HepG2 (cell line): ENCODE measurements around the gene LOXL3. TPM values are rescaled to one million over a fixed set of nuclear protein-coding genes. Genes with fewer than 3 reads are reported as not detected.

Source experiments
- ARHGAP35 ChIP-seq: sonication (generic); formaldehyde crosslinking; IDR thresholded peaks from 2 replicates; pipeline ENCODE4 v1.9.0; 2022; ENCODE audit warnings: mild to moderate bottlenecking, inconsistent platforms, moderate library complexity, missing genetic modification reagents, borderline replicate concordance
- BRCA1 ChIP-seq: sonication (generic); formaldehyde crosslinking; IDR thresholded peaks from 2 replicates; pipeline ENCODE4 v1.4.0; 2020; ENCODE audit warnings: missing genetic modification reagents
- CC2D1A ChIP-seq: sonication (generic); formaldehyde crosslinking; IDR thresholded peaks from 2 replicates; pipeline ENCODE4 v1.8.1; 2023; ENCODE audit warnings: mild to moderate bottlenecking, missing genetic modification reagents
- CEBPB ChIP-seq: IDR thresholded peaks from 2 replicates; pipeline ENCODE4 v1.6.1; 2011; ENCODE audit warnings: low read depth, low read length, improper control_type of control experiment, borderline replicate concordance
- ELF3 ChIP-seq: IDR thresholded peaks from 2 replicates; pipeline ENCODE4 v1.6.1; 2016; ENCODE audit warnings: missing genetic modification reagents, missing compliant biosample characterization
- FOXA3 ChIP-seq: IDR thresholded peaks from 2 replicates; pipeline ENCODE4 v1.6.1; 2016; ENCODE audit warnings: missing genetic modification reagents, missing compliant biosample characterization
- GPBP1L1 ChIP-seq: sonication (generic); formaldehyde crosslinking; IDR thresholded peaks from 2 replicates; pipeline ENCODE4 v1.5.0; 2020; ENCODE audit warnings: mild to moderate bottlenecking, missing genetic modification reagents
- IRF2 ChIP-seq: IDR thresholded peaks from 2 replicates; pipeline ENCODE4 v1.6.1; 2018; ENCODE audit warnings: missing genetic modification reagents, missing compliant biosample characterization
- JUNB ChIP-seq: sonication (generic); formaldehyde crosslinking; IDR thresholded peaks from 2 replicates; pipeline ENCODE4 v1.8.0; 2022; ENCODE audit warnings: missing genetic modification reagents, mild to moderate bottlenecking, borderline replicate concordance
- KMT2A ChIP-seq: sonication (generic); formaldehyde crosslinking; IDR thresholded peaks from 2 replicates; pipeline ENCODE4 v1.4.0; 2020; ENCODE audit warnings: missing genetic modification reagents
- MATR3 ChIP-seq: sonication (generic); formaldehyde crosslinking; IDR thresholded peaks from 2 replicates; pipeline ENCODE4 v1.4.0; 2020; ENCODE audit warnings: missing genetic modification reagents
- PAF1 ChIP-seq: IDR thresholded peaks from 2 replicates; pipeline ENCODE4 v1.6.1; 2016; ENCODE audit warnings: missing genetic modification reagents, missing compliant biosample characterization
- PITX1 ChIP-seq: sonication (generic); formaldehyde crosslinking; IDR thresholded peaks from 2 replicates; pipeline ENCODE4 v1.5.1; 2020; ENCODE audit warnings: mild to moderate bottlenecking, missing genetic modification reagents
- RCOR2 ChIP-seq: IDR thresholded peaks from 2 replicates; pipeline ENCODE4 v1.6.1; 2016; ENCODE audit warnings: missing biosample characterization, missing genetic modification reagents
- SOX5 ChIP-seq: IDR thresholded peaks from 2 replicates; pipeline ENCODE4 v1.6.1; 2016; ENCODE audit warnings: borderline replicate concordance
- TAF1 ChIP-seq: sonication (generic); formaldehyde crosslinking; IDR thresholded peaks from 2 replicates; pipeline ENCODE4 v1.4.0; 2020; ENCODE audit warnings: missing genetic modification reagents
- THYN1 ChIP-seq: sonication (generic); formaldehyde crosslinking; IDR thresholded peaks from 2 replicates; pipeline ENCODE4 v1.8.1; 2023; ENCODE audit warnings: low read depth, mild to moderate bottlenecking, moderate library complexity, missing genetic modification reagents, borderline replicate concordance
- YEATS4 ChIP-seq: sonication (generic); formaldehyde crosslinking; IDR thresholded peaks from 2 replicates; pipeline ENCODE4 v1.4.0; 2020; ENCODE audit warnings: missing genetic modification reagents, borderline replicate concordance
- ZMYM2 ChIP-seq: sonication (generic); formaldehyde crosslinking; IDR thresholded peaks from 2 replicates; pipeline ENCODE4 v1.8.0; 2022; ENCODE audit warnings: mild to moderate bottlenecking, missing genetic modification reagents
- ZNF17 ChIP-seq: sonication (generic); formaldehyde crosslinking; IDR thresholded peaks from 2 replicates; pipeline ENCODE4 v1.5.0; 2020; ENCODE audit warnings: mild to moderate bottlenecking, missing genetic modification reagents
- ZNF207 ChIP-seq: fragments of 450-650 bp; IDR thresholded peaks from 2 replicates; pipeline ENCODE4 v1.6.1; 2016; ENCODE audit warnings: antibody characterized with exemption, borderline replicate concordance
- ZNF264 ChIP-seq: sonication (generic); formaldehyde crosslinking; IDR thresholded peaks from 2 replicates; pipeline ENCODE4 v1.4.0; 2020; ENCODE audit warnings: missing genetic modification reagents
- ZNF382 ChIP-seq: sonication (generic); formaldehyde crosslinking; IDR thresholded peaks from 2 replicates; pipeline ENCODE4 v1.5.0; 2020; ENCODE audit warnings: missing genetic modification reagents, mild to moderate bottlenecking, borderline replicate concordance
- ZNF543 ChIP-seq: sonication (generic); formaldehyde crosslinking; IDR thresholded peaks from 2 replicates; pipeline ENCODE4 v1.4.0; 2020; ENCODE audit warnings: mild to moderate bottlenecking, missing genetic modification reagents
- ZNF605 ChIP-seq: sonication (generic); formaldehyde crosslinking; IDR thresholded peaks from 2 replicates; pipeline ENCODE4 v1.8.0; 2022; ENCODE audit warnings: mild to moderate bottlenecking, missing genetic modification reagents
- ZNF740 ChIP-seq: sonication (generic); formaldehyde crosslinking; IDR thresholded peaks from 2 replicates; pipeline ENCODE4 v1.4.0; 2020; ENCODE audit warnings: missing genetic modification reagents
- ZNF850 ChIP-seq: sonication (generic); formaldehyde crosslinking; conservative IDR thresholded peaks from 2 replicates; pipeline ENCODE4 v1.9.0; 2021; ENCODE audit warnings: mild to moderate bottlenecking, missing genetic modification reagents
- polyA plus RNA-seq, 8 experiments: library from polyadenylated mRNA; depleted of rRNA in 3 of 8; stranded (reverse) in 7 of 8; unstranded in 1 of 8; fragments of >200 nt; fragmentation: Illumina TruSeq in 4 of 8; extraction: Trizol in 4 of 8; gene quantifications; 2 replicates each; pipeline versions ENCODE4 v1.2.1 to v1.2.3, GENCODE V29; 2011 to 2016; ENCODE audit warnings: low read depth in 4 of 8, missing spikeins in 1 of 8, mixed read lengths in 1 of 8; ENCODE audit not compliant: insufficient read depth in 1 of 8
- total RNA-seq, 5 experiments: library from RNA; depleted of rRNA; stranded (reverse); fragments of >200 nt; fragmentation: Illumina TruSeq; extraction: Trizol; gene quantifications; 2 replicates each; pipeline ENCODE4 v1.2.3, GENCODE V29; 2016; ENCODE audit warnings: low read depth in 1 of 5
- TF ChIP-seq, protein P1 (sequence below): sonication (generic); formaldehyde crosslinking; IDR thresholded peaks from 2 replicates; pipeline ENCODE4 v1.5.0; 2020; ENCODE audit warnings: missing genetic modification reagents
- TF ChIP-seq, protein P2 (sequence below): sonication (generic); formaldehyde crosslinking; IDR thresholded peaks from 2 replicates; pipeline ENCODE4 v1.9.0; 2021; ENCODE audit warnings: missing genetic modification reagents, borderline replicate concordance

LOXL3 gene
- total and polyA plus RNA-seq, 2 of the 13 experiments (the other 11 are each of a cell fraction or from before 2014, with no cell fraction given): 0.55 to 6.5 TPM

DNA sequence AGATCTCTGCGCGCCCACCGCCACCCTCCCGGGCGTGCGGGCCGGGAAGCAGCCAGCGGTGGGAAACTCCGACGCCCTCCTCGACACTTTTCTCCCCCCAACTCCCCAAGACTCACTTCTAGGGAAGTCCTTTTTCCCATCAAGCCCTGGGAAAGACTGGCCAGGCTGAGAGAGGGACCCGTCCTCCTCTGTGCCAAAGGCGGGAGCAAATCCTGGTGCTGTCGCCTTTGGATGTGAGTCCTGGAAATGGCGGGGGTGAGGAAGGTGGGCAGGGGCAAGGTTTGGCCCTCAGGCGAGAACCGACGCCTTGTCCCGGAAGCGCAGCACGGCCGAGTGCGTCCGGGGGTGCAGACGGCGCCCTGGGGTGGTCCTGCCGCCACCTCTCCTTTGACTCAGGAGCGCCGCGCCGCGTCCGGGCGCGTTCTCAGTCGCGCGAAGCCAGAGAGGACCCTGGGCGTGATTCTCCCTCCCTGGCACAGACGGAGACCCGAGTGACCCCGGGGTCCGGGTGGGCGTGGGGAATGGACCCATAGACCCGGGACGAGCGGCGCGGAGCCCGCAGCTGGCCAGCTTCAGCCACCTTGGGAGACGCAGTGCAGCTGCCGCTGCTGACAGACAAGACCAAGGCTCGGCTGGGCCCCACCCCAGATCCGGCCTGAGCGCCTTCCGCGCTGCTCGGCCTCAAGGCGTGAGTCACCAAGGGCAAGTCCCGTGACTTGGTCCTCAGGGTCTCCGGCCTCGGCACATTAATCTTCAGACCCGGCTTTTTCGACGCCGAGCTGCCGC is 50.8 kb downstream of the LOXL3 start (continued):
- TF ChIP-seq, protein P1, sequence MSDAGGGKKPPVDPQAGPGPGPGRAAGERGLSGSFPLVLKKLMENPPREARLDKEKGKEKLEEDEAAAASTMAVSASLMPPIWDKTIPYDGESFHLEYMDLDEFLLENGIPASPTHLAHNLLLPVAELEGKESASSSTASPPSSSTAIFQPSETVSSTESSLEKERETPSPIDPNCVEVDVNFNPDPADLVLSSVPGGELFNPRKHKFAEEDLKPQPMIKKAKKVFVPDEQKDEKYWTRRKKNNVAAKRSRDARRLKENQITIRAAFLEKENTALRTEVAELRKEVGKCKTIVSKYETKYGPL (CRISPR knock-in tag): peak; percentile 48; the same call in 1 of the 2 replicates
- TF ChIP-seq ZNF605 (CRISPR knock-in tag): peak; percentile 91
- TF ChIP-seq GPBP1L1 (CRISPR knock-in tag): no peak
- 0 out of 2 replicates have a peak, but pooled peaks have one; percentile 32 for TF ChIP-seq PAF1 (CRISPR knock-in tag)
- peak; percentile 17; the same call in 1 of the 2 replicates for TF ChIP-seq ZNF543
- TF ChIP-seq KMT2A: peak; percentile 60
- no peak; the same call in 1 of the 2 replicates for TF ChIP-seq FOXA3 (CRISPR knock-in tag)
- no peak for TF ChIP-seq ZNF740 (CRISPR knock-in tag)
- no peak for TF ChIP-seq RCOR2 (CRISPR knock-in tag)
- TF ChIP-seq TAF1: peak; percentile 81
- peak; percentile 47 for TF ChIP-seq ARHGAP35 (CRISPR knock-in tag)
- TF ChIP-seq ZNF850: no peak
- TF ChIP-seq ZNF264 (CRISPR knock-in tag): 0 out of 2 replicates have a peak, but pooled peaks have one; percentile 15
- no peak for TF ChIP-seq MATR3
- peak; percentile 87; the same call in 1 of the 2 replicates for TF ChIP-seq ZMYM2 (CRISPR knock-in tag)
- TF ChIP-seq THYN1: 0 out of 2 replicates have a peak, but pooled peaks have one; percentile 87
- TF ChIP-seq, protein P2, sequence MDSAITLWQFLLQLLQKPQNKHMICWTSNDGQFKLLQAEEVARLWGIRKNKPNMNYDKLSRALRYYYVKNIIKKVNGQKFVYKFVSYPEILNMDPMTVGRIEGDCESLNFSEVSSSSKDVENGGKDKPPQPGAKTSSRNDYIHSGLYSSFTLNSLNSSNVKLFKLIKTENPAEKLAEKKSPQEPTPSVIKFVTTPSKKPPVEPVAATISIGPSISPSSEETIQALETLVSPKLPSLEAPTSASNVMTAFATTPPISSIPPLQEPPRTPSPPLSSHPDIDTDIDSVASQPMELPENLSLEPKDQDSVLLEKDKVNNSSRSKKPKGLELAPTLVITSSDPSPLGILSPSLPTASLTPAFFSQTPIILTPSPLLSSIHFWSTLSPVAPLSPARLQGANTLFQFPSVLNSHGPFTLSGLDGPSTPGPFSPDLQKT (CRISPR knock-in tag): no peak
- peak; percentile 55; the same call in 1 of the 2 replicates for TF ChIP-seq PITX1 (CRISPR knock-in tag)
- TF ChIP-seq SOX5 (CRISPR knock-in tag): no peak
- TF ChIP-seq JUNB (CRISPR knock-in tag): no peak
- TF ChIP-seq CEBPB: no peak
- no peak for TF ChIP-seq ZNF17 (CRISPR knock-in tag)
- no peak for TF ChIP-seq CC2D1A (CRISPR knock-in tag)
- no peak for TF ChIP-seq ZNF207
- peak; percentile 15; the same call in 1 of the 2 replicates for TF ChIP-seq IRF2
- TF ChIP-seq BRCA1 (CRISPR knock-in tag): peak; percentile 79
- TF ChIP-seq ZNF382 (CRISPR knock-in tag): no peak
- TF ChIP-seq YEATS4: peak; percentile 84
- TF ChIP-seq ELF3 (CRISPR knock-in tag): peak; percentile 41; the same call in 1 of the 2 replicates
